PC-9 (cell line): ENCODE measurements around the gene ALDH18A1. TPM values are rescaled to one million over a fixed set of nuclear protein-coding genes. Genes with fewer than 3 reads are reported as not detected.

Experiments used
- BruUV-seq: library from RNA; stranded (reverse); fragments of 400-500 nt; replicated peaks from 2 replicates; lab custom pipeline; 2021; lab: Mats Ljungman, UMichigan
- CTCF ChIA-PET: fragments of 300-600 bp; sonication (Branson Sonifier 250); formaldehyde crosslinking; loops from one replicate; lab custom pipeline; 2022; ENCODE audit warnings: antibody characterized with exemption; lab: Charles Lee
- POLR2A ChIA-PET: fragments of 300-600 bp; sonication (Branson Sonifier 250); formaldehyde crosslinking; loops from one replicate; lab custom pipeline; 2022; ENCODE audit warnings: antibody characterized with exemption; ENCODE audit not compliant: unreplicated experiment; lab: Charles Lee
- DNase-seq, 2 experiments: peaks; one replicate each; pipeline versions ENCODE4 v3.0.0 to v3.0.0-alpha.2; 2015 to 2022; ENCODE audit warnings: mixed read lengths in 1 of 2
- H2AFZ ChIP-seq: fragments of 200-600 bp; sonication (generic); 2 replicates; pipeline ENCODE4 v1.8.1; 2017; ENCODE audit warnings: antibody characterized with exemption
- H3F3A ChIP-seq: fragments of 200-600 bp; sonication (generic); 2 replicates; pipeline ENCODE4 v1.8.1; 2017; ENCODE audit warnings: antibody characterized with exemption, mild to moderate bottlenecking, low read depth; ENCODE audit not compliant: insufficient read depth
- H3K27ac ChIP-seq: fragments of 200-600 bp; sonication (generic); 2 replicates; pipeline ENCODE4 v1.6.1; 2016; ENCODE audit warnings: mixed run types
- H3K27me3 ChIP-seq: fragments of 200-600 bp; sonication (generic); 2 replicates; pipeline ENCODE4 v1.6.1; 2016; ENCODE audit warnings: low read depth, mixed run types; ENCODE audit not compliant: insufficient read depth
- H3K36me3 ChIP-seq: fragments of 200-600 bp; sonication (generic); 2 replicates; pipeline ENCODE4 v1.6.1; 2016; ENCODE audit warnings: low read depth, mixed run types
- H3K4me1 ChIP-seq: fragments of 200-600 bp; sonication (generic); replicated peaks from 2 replicates; pipeline ENCODE4 v1.6.1; 2016; ENCODE audit warnings: mixed run types; ENCODE audit not compliant: insufficient read depth
- H3K4me2 ChIP-seq: fragments of 200-600 bp; sonication (generic); 2 replicates; pipeline ENCODE4 v1.6.1; 2017; ENCODE audit warnings: mixed run types
- H3K4me3 ChIP-seq: fragments of 200-600 bp; sonication (generic); 2 replicates; pipeline ENCODE4 v1.6.1; 2016; ENCODE audit warnings: mixed run types
- H3K79me2 ChIP-seq: fragments of 200-600 bp; sonication (generic); 2 replicates; pipeline ENCODE4 v1.6.1; 2017; ENCODE audit warnings: low read depth, mixed run types
- H3K9me2 ChIP-seq: fragments of 200-600 bp; sonication (generic); 2 replicates; pipeline ENCODE4 v1.8.1; 2017; ENCODE audit warnings: mild to moderate bottlenecking; ENCODE audit not compliant: insufficient read depth
- H3K9me3 ChIP-seq: fragments of 200-600 bp; sonication (generic); 2 replicates; pipeline ENCODE4 v1.8.1; 2016; ENCODE audit warnings: low read depth; ENCODE audit not compliant: insufficient read depth
- H4K20me1 ChIP-seq: fragments of 200-600 bp; sonication (generic); 2 replicates; pipeline ENCODE4 v1.8.1; 2017; ENCODE audit not compliant: insufficient read depth
- EZH2 ChIP-seq: fragments of 200-600 bp; sonication (generic); IDR thresholded peaks from 2 replicates; pipeline ENCODE4 v1.8.0; 2017; ENCODE audit warnings: antibody characterized with exemption, low read depth
- intact Hi-C: fragments of 100-400 bp; cut with micrococcal nuclease; formaldehyde crosslinking; loops from one replicate; pipeline ENCODE4 v1.10.0; 2022; ENCODE audit not compliant: unreplicated experiment
- total RNA-seq: library from RNA; stranded (reverse); gene quantifications from 2 replicates; pipeline ENCODE4 v1.2.3, GENCODE V29; 2021
- TF ChIP-seq, protein P1 (sequence below): fragments of 200-600 bp; sonication (generic); conservative IDR thresholded peaks from 2 replicates; pipeline ENCODE4 v1.6.1; 2017; ENCODE audit warnings: mixed run types, antibody characterized with exemption, mild to moderate bottlenecking, moderate library complexity

ALDH18A1 gene
- total RNA-seq, 1 experiment from 2014 or later = 35.3 TPM

DNA sequence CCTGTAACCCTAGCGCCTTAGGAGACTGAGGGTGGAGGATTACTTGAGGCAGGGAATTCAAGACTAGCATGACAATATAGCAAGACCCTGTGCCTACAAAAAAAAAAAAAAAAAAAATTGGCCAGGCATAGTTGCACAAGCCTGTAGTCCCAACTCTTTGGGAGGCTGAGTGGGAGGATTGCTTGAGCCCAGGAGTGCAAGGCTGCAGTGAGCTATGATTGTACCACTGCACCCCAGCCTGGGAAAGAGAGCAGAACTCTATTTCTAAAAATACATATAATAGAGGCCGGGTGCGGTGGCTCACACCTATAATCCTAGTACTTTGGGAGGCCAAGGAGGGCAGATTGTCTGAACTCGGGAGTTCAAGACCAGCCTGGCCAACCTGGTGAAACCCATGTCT, 85.1 kb downstream of the ALDH18A1 start:
- no peaks in the 10 kb centered on the region for H3K9me3 ChIP-seq
- no peaks in the 10 kb centered on the region for H3K36me3 ChIP-seq
- BruUV-seq = no TSS peak
- H2AFZ ChIP-seq = no peak overlapping the region
- ChIA-PET CTCF (no interaction called here), POLR2A (no interaction called here)
- no peaks in the 10 kb centered on the region for H4K20me1 ChIP-seq
- TF ChIP-seq, protein P1, sequence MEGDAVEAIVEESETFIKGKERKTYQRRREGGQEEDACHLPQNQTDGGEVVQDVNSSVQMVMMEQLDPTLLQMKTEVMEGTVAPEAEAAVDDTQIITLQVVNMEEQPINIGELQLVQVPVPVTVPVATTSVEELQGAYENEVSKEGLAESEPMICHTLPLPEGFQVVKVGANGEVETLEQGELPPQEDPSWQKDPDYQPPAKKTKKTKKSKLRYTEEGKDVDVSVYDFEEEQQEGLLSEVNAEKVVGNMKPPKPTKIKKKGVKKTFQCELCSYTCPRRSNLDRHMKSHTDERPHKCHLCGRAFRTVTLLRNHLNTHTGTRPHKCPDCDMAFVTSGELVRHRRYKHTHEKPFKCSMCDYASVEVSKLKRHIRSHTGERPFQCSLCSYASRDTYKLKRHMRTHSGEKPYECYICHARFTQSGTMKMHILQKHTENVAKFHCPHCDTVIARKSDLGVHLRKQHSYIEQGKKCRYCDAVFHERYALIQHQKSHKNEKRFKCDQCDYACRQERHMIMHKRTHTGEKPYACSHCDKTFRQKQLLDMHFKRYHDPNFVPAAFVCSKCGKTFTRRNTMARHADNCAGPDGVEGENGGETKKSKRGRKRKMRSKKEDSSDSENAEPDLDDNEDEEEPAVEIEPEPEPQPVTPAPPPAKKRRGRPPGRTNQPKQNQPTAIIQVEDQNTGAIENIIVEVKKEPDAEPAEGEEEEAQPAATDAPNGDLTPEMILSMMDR = no peak
- no peak for TF ChIP-seq EZH2
- intact Hi-C loops = no loop called here
- H3K4me1 ChIP-seq = no peaks in the 10 kb centered on the region
- no peaks in the 10 kb centered on the region for H3K27me3 ChIP-seq
- H3K4me3 ChIP-seq = no peak overlapping the region
- no peak overlapping the region for H3K27ac ChIP-seq
- H3K9me2 ChIP-seq = no peaks in the 10 kb centered on the region
- H3K79me2 ChIP-seq = no peaks in the 10 kb centered on the region
- no peaks in the 10 kb centered on the region for H3F3A ChIP-seq
- H3K4me2 ChIP-seq = no peak overlapping the region
- no peak for DNase-seq

DNA sequence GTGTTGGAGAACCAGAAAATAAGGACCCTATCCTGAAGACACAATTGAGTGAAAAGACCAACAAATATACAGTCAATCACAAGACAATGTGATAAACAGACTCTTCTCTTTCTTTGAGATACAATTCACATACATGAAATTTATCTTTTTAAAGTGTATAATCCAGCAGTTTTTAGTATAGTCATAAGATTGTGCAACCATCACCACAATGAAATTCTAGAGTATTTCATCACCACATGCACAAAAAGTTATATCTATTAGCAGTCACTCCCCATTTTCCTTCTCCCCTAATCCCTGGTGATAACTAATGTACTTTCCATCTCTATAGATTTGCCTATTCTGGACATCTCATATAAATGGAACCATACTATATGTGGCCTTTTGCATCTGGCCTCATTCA, 87.1 kb downstream of the ALDH18A1 start:
- no peaks in the 10 kb centered on the region for H3K9me2 ChIP-seq

DNA sequence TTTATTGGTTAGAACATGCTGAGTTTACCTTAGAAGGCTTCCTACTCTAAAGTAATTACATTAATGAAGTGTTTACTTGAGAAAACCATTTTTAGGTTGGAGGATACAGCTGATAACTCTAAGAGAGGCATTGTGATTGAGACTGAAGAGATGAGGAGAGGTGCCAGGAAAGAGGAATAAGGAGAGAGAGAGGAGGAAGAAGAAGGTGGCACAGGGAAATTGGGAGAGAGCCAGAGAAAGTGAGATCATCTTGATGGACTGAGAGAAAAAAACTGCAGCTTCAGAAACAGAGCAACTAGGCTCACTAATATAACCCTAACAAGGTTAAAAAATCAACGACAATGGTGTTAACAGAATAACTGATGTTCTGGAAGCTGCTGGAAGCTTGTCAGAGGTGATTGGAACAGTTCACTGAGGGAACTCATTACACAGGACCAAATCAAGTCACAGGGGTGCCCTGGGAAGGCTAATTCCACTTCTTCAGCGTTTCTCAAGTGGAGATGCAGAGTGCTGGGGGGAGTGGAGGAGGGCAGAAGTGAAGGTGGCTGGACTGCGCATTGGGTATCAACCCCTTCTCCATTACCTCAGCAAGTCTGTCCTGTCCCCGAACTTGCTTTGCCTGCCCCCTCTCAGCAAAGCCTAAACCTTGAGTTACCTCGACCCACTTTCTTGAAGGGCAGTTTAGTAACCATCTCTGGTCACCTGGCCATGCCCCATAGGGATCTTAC, 88.4 kb downstream of the ALDH18A1 start:
- H2AFZ ChIP-seq = no peak overlapping the region
- no peak overlapping the region for H3K27ac ChIP-seq
- H3K4me2 ChIP-seq = no peak overlapping the region
- POLR2A ChIA-PET = no interaction called here
- no peaks in the 10 kb centered on the region for H3K36me3 ChIP-seq
- BruUV-seq = no TSS peak
- no peak overlapping the region for H3K4me3 ChIP-seq
- H3F3A ChIP-seq = no peaks in the 10 kb centered on the region
- no peaks in the 10 kb centered on the region for H3K27me3 ChIP-seq
- no peak for DNase-seq
- no peaks in the 10 kb centered on the region for H3K79me2 ChIP-seq
- intact Hi-C loops = no loop called here
- CTCF ChIA-PET = interaction anchor here (0.7 kb wide), 1 partner anchor 12 kb away, joined by 6 read pairs; no protein-coding TSS in a partner anchor
- H3K4me1 ChIP-seq = no peaks in the 10 kb centered on the region
- H3K9me3 ChIP-seq = no peaks in the 10 kb centered on the region
- no peak for TF ChIP-seq EZH2
- TF ChIP-seq, protein P1 = no peak
- no peaks in the 10 kb centered on the region for H3K9me2 ChIP-seq
- H4K20me1 ChIP-seq = no peaks in the 10 kb centered on the region

More for the DNA sequence above, 87.1 kb downstream of the ALDH18A1 start:
- Histone ChIP-seq H4K20me1 (no peaks in the 10 kb centered on the region), H3K4me1 (no peaks in the 10 kb centered on the region), H3K79me2 (no peaks in the 10 kb centered on the region), H3K4me2 (no peak overlapping the region), H3K4me3 (no peak overlapping the region), H3K36me3 (no peaks in the 10 kb centered on the region), H3K27ac (no peak overlapping the region), H3F3A (no peaks in the 10 kb centered on the region), H3K27me3 (no peaks in the 10 kb centered on the region), H3K9me3 (no peaks in the 10 kb centered on the region), H2AFZ (no peak overlapping the region)
- BruUV-seq = no TSS peak
- intact Hi-C loops = no loop called here
- ChIA-PET POLR2A (no interaction called here), CTCF (no interaction called here)
- no peak for TF ChIP-seq EZH2
- TF ChIP-seq, protein P1 = no peak
- no peak for DNase-seq
